ENCODE data around the gene NMD3. TPM values are rescaled to one million over a fixed set of nuclear protein-coding genes. Genes with fewer than 3 reads are reported as not detected.

The NMD3 gene
- total RNA-seq, 1 experiment from 2014 or later, result 55.6 TPM

DNA sequence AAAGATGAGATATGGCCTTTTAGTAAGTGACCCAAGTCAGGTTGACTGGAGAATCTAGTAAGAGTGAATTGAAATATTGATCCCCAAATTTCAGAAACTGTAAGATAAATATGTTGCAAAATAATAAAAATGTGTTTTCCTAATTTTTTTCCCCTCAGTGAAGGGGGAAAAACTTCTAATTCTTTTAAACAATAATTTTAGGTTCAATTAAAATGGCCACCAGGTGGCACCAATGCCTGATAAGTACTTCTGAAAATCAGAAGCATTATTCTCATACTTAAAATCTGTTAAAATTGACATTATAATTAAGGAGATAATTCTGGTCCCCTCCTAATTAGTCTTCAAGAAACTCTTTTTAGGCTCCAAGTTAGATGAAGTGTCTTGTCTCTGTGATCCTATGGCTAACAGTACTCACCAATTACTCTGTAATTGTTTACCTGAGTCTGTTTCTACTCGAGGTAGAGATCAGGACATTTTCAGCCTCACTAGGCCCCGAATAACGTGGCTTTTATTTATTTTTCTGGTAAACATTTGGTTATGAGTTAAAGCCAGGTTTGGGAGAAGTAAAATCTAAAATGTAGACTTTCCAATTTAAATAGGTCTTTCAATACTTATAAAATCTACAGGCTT lies 52.6 kb downstream of the NMD3 start:
- Mint-ChIP-seq H3K36me3 (ENCODE audit: insufficient read depth in 1 of 3, low read depth in 3 of 3) (peaks cover 29 to 39% (median 31%) of the 10 kb centered on the region in 3 experiments), H3K4me1 (peaks cover 15 to 23% of the 10 kb centered on the region in 2 experiments), H3K27ac (no peak overlapping the region), H3K27me3 (ENCODE audit: low read depth) (no peaks in the 10 kb centered on the region), H3K4me3 (no peak overlapping the region), H3K9me3 (peaks cover 24 to 31% of the 10 kb centered on the region in 2 experiments)
- H3K27me3 ChIP-seq (ENCODE audit: insufficient read depth, low read length), result no peaks in the 10 kb centered on the region
- TF ChIP-seq, protein P1, sequence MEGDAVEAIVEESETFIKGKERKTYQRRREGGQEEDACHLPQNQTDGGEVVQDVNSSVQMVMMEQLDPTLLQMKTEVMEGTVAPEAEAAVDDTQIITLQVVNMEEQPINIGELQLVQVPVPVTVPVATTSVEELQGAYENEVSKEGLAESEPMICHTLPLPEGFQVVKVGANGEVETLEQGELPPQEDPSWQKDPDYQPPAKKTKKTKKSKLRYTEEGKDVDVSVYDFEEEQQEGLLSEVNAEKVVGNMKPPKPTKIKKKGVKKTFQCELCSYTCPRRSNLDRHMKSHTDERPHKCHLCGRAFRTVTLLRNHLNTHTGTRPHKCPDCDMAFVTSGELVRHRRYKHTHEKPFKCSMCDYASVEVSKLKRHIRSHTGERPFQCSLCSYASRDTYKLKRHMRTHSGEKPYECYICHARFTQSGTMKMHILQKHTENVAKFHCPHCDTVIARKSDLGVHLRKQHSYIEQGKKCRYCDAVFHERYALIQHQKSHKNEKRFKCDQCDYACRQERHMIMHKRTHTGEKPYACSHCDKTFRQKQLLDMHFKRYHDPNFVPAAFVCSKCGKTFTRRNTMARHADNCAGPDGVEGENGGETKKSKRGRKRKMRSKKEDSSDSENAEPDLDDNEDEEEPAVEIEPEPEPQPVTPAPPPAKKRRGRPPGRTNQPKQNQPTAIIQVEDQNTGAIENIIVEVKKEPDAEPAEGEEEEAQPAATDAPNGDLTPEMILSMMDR (conservative IDR thresholded peaks at IDR 0.05), result peak; percentile 82
- DNase-seq, result no peak
- H3K79me1 ChIP-seq (ENCODE audit: insufficient read depth, low read depth, low read length, poor library complexity, severe bottlenecking), result no peaks in the 10 kb centered on the region
- H2BK20ac ChIP-seq (ENCODE audit: low read depth, low read length, poor library complexity, severe bottlenecking), result no peak overlapping the region
- H3K56ac ChIP-seq (ENCODE audit: insufficient read length, low read depth, low read length), result no peak overlapping the region
- no peak overlapping the region for H2BK120ac ChIP-seq (ENCODE audit: low read depth, low read length, poor library complexity, severe bottlenecking)
- no peak overlapping the region for H2BK5ac ChIP-seq (ENCODE audit: insufficient read length, low read length)
- H4K91ac ChIP-seq (ENCODE audit: insufficient read length, low read depth, low read length), result no peak overlapping the region
- no peak overlapping the region for H2AK5ac ChIP-seq (ENCODE audit: insufficient read length, low read length)
- no peak overlapping the region for H3K23ac ChIP-seq (ENCODE audit: insufficient read length, low read depth, low read length)
- H2BK12ac ChIP-seq (ENCODE audit: insufficient read length, low read depth, low read length), result no peak overlapping the region
- no peaks in the 10 kb centered on the region for H4K20me1 ChIP-seq (ENCODE audit: control insufficient read depth, insufficient read depth, insufficient read length)
- no peak overlapping the region for H3K4ac ChIP-seq (ENCODE audit: low read depth, low read length)
- H3K27ac ChIP-seq (ENCODE audit: insufficient read length, low read depth, low read length), result no peak overlapping the region
- no peak overlapping the region for H3T11ph ChIP-seq (ENCODE audit: low read length)
- H3K9me3 ChIP-seq (ENCODE audit: control insufficient read depth, low read depth, low read length), result no peaks in the 10 kb centered on the region
- H3K4me2 ChIP-seq (ENCODE audit: insufficient read depth, insufficient read length, low read length), result no peak overlapping the region
- H3K18ac ChIP-seq (ENCODE audit: insufficient read length, low read depth, low read length), result no peak overlapping the region
- no peak overlapping the region for H4K5ac ChIP-seq (ENCODE audit: insufficient read length, low read depth, low read length)
- H3K23me2 ChIP-seq (ENCODE audit: insufficient read length, low read depth, low read length, poor library complexity, severe bottlenecking), result no peaks in the 10 kb centered on the region
- H3K14ac ChIP-seq (ENCODE audit: insufficient read depth, low read length), result no peak overlapping the region
- H2AFZ ChIP-seq (ENCODE audit: low read length), result no peak overlapping the region
- H4K8ac ChIP-seq (replicated peaks; ENCODE audit: insufficient read length, low read depth, low read length), result no peak overlapping the region
- no peak overlapping the region for H2BK15ac ChIP-seq (ENCODE audit: low read depth, low read length)
- no CpG with 5 or more reads among the region's 3 CpGs for WGBS (ENCODE audit: extremely low coverage, insufficient read length, low lambda C conversion rate)
- no peak overlapping the region for H3K9ac ChIP-seq (ENCODE audit: extremely low read depth, insufficient read length, low read length)
- no peaks in the 10 kb centered on the region for H3K4me1 ChIP-seq (ENCODE audit: insufficient read depth, low read length)
- H3K79me2 ChIP-seq (ENCODE audit: insufficient read depth, low read length), result no peaks in the 10 kb centered on the region
